CD4-positive, alpha-beta T cell (primary cell): ENCODE measurements around the gene CHD9NB. TPM values are rescaled to one million over a fixed set of nuclear protein-coding genes. Genes with fewer than 3 reads are reported as not detected.
A peak's percentile ranks its signal among the peaks of the same experiment; 100 is the strongest.

ENCODE experiments used
- ATAC-seq: fragments of 200-7000 bp; cut with Tn5 transposase; one replicate; pipeline ENCODE4 v1.10.0; 2022; ENCODE audit warnings: mild to moderate bottlenecking; ENCODE audit not compliant: poor library complexity
- CTCF ChIA-PET: fragments of 350-600 bp; sonication (Branson Sonifier 250); formaldehyde crosslinking; loops from one replicate; lab custom pipeline; 2021; ENCODE audit warnings: antibody characterized with exemption, inconsistent platforms; lab: Charles Lee
- POLR2A ChIA-PET: fragments of 350-600 bp; sonication (Branson Sonifier 250); formaldehyde crosslinking; loops from one replicate; lab custom pipeline; 2021; ENCODE audit warnings: antibody characterized with exemption, inconsistent platforms; lab: Charles Lee
- DNase-seq, 14 experiments: peaks; one replicate each; pipeline ENCODE4 v3.0.0-alpha.2; 2013 to 2020; ENCODE audit warnings: mixed read lengths in 2 of 14
- H3K27ac ChIP-seq, 2 donors: one replicate each; pipeline versions ENCODE4 v1.5.1 to v1.7.0; 2013; ENCODE audit warnings: low read length in 2 of 2, low read depth in 1 of 2, mild to moderate bottlenecking in 1 of 2
- H3K27me3 ChIP-seq, 2 experiments: 1 replicate in 1 of 2; 2 replicates in 1 of 2; pipeline versions ENCODE4 v1.6.1 to v1.7.0; 2013; ENCODE audit warnings: low read length in 2 of 2, control low read depth in 1 of 2, mild to moderate bottlenecking in 1 of 2, moderate library complexity in 1 of 2; ENCODE audit not compliant: insufficient read depth in 2 of 2, control insufficient read depth in 1 of 2
- H3K36me3 ChIP-seq: one replicate; pipeline ENCODE4 v1.6.1; 2013; ENCODE audit warnings: low read length, control low read depth; ENCODE audit not compliant: insufficient read depth
- H3K4me1 ChIP-seq: one replicate; pipeline ENCODE4 v1.6.1; 2013; ENCODE audit warnings: low read length, control low read depth; ENCODE audit not compliant: insufficient read depth
- H3K4me3 ChIP-seq: one replicate; pipeline ENCODE4 v1.5.1; 2013; ENCODE audit warnings: mild to moderate bottlenecking, low read length, moderate library complexity
- H3K9me3 ChIP-seq, 2 experiments: 1 replicate in 1 of 2; 2 replicates in 1 of 2; pipeline versions ENCODE4 v1.6.1 to v1.7.0; 2013; ENCODE audit warnings: low read length in 2 of 2, mild to moderate bottlenecking in 2 of 2, control low read depth in 1 of 2, moderate library complexity in 1 of 2; ENCODE audit not compliant: control insufficient read depth in 1 of 2, insufficient read depth in 1 of 2
- H3K27ac Mint-ChIP-seq: one replicate; pipeline ENCODE4 v1.8.0; 2020; ENCODE audit warnings: mixed read lengths
- H3K27me3 Mint-ChIP-seq: one replicate; pipeline ENCODE4 v1.8.0; 2021; ENCODE audit warnings: mixed read lengths
- H3K36me3 Mint-ChIP-seq: one replicate; pipeline ENCODE4 v1.8.0; 2021; ENCODE audit warnings: low read depth, mixed read lengths
- H3K4me1 Mint-ChIP-seq: one replicate; pipeline ENCODE4 v1.8.0; 2021; ENCODE audit warnings: low read depth, mixed read lengths
- H3K4me3 Mint-ChIP-seq: one replicate; pipeline ENCODE4 v1.8.0; 2020; ENCODE audit warnings: mild to moderate bottlenecking, mixed read lengths
- H3K9me3 Mint-ChIP-seq: one replicate; pipeline ENCODE4 v1.8.0; 2020; ENCODE audit warnings: mixed read lengths
- intact Hi-C, 2 experiments: fragments of 100-400 bp; cut with DNase I in 1 of 2; cut with micrococcal nuclease in 1 of 2; formaldehyde crosslinking; loops; one replicate each; pipeline versions ENCODE4 v1.15.1 to v1.9.0; 2023 to 2025; cut with DNase I, micrococcal nuclease
- total RNA-seq, 174 experiments: library from RNA in 2 of 174; stranded (reverse) in 2 of 174; gene quantifications; one replicate each; pipeline ENCODE4 v1.2.3 and lab custom pipeline; 2021 to 2026
- TF ChIP-seq, protein P1 (sequence below): fragments of 200-600 bp; IDR thresholded peaks from one replicate; pipeline ENCODE4 v1.8.0; 2022; ENCODE audit warnings: antibody characterized with exemption, mild to moderate bottlenecking

CHD9NB gene
- total RNA-seq, 2 experiments from 2014 or later = not detected

DNA sequence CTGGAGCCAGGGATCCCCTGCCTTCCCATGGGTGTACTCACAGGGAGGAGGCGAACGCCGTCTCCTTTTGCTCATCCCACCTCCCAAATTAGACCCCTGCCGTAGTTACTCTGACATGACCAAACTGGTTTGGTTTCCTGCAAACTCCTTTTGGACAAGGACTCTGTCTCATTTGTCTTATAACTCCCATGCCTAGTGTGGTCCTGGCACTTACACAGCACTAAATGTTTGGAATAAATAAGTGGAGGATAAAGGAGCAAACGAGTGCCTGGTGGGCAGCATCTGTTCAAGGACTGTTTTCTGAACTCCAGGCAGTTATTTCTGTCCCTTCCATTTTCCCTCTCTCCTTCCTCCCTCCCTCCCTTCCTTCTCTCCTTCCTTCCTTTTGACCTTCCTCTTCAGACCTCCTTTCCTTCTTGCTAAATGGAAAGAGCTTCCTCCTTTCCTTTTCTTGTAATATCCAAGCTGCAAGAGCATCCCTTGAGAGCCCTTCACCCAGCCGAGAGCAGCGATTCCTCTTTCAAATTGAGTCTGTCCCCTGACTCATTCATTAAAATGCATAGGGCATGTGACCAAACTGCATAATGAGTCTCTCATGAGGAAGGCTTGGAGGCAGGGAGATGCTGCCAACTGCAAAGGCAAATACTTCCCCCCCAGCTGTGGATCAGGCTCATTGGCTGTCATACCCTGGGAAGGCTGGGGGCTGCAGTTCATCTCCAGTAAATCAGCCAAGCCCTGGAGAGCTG, 38.9 kb upstream of the CHD9NB start:
- H3K4me1 Mint-ChIP-seq = peaks cover 17% of the 10 kb centered on the region
- ChIA-PET POLR2A (no interaction called here), CTCF (no interaction called here)
- no peak overlapping the region for H3K4me3 Mint-ChIP-seq
- no peaks in the 10 kb centered on the region for H3K9me3 ChIP-seq
- no peak overlapping the region for H3K27ac Mint-ChIP-seq
- H3K4me1 ChIP-seq = peaks cover 38% of the 10 kb centered on the region
- no peaks in the 10 kb centered on the region for H3K36me3 ChIP-seq
- no peaks in the 10 kb centered on the region for H3K27me3 Mint-ChIP-seq
- intact Hi-C loops = no loop called here
- no peaks in the 10 kb centered on the region for H3K27me3 ChIP-seq
- ATAC-seq (no peak), DNase-seq (peak in 3 of 14 experiments; percentile 17 to 62 (median 52))
- no peaks in the 10 kb centered on the region for H3K9me3 Mint-ChIP-seq
- no peak overlapping the region for H3K4me3 ChIP-seq
- TF ChIP-seq, protein P1, sequence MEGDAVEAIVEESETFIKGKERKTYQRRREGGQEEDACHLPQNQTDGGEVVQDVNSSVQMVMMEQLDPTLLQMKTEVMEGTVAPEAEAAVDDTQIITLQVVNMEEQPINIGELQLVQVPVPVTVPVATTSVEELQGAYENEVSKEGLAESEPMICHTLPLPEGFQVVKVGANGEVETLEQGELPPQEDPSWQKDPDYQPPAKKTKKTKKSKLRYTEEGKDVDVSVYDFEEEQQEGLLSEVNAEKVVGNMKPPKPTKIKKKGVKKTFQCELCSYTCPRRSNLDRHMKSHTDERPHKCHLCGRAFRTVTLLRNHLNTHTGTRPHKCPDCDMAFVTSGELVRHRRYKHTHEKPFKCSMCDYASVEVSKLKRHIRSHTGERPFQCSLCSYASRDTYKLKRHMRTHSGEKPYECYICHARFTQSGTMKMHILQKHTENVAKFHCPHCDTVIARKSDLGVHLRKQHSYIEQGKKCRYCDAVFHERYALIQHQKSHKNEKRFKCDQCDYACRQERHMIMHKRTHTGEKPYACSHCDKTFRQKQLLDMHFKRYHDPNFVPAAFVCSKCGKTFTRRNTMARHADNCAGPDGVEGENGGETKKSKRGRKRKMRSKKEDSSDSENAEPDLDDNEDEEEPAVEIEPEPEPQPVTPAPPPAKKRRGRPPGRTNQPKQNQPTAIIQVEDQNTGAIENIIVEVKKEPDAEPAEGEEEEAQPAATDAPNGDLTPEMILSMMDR = no peak
- no peaks in the 10 kb centered on the region for H3K36me3 Mint-ChIP-seq
- no peak overlapping the region for H3K27ac ChIP-seq

DNA sequence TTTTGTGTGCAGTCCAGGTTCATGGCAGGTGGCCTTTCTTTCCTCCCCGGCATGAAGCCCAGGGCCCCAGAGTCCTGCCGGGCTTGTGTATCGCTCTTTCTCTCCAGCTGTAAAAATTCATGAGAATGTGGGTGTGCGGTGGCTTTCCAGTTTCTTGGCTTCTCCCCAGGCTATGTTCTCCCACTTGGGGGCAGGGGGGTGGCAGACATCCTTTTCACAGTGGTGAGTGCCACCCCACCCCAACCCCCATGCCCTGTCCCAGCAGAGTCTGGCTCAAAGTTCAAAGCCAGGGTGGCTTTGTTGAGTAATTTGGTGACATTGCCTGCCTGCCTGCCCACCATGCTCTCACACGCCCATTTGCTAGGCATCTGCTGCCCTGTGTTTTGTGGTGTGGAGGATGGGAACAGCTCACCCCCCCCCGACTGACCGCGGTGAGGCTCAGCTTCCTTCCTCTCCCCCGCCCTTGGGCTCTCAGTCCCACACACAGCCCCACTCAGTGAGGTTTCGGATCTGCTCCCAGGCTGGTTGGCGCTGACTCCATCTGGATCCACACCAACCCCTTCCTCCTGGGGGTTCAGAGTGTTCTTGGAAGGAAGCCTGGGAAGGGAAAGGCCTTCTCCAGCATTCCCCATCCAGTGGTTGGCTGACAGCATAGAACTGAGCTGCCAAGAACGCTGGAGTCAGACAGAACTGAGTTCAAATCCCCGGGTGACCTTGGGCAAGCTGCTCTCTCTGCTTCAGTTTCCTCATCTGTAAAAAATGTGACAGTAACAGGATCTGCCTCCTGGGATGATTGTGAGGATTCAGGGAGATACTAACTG, 38.1 kb upstream of the CHD9NB start:
- ChIA-PET POLR2A (interaction anchor here (0.6 kb wide), 1 partner anchor 46 kb away, joined by 3 read pairs; no protein-coding TSS in a partner anchor), CTCF (no interaction called here)
- no peak overlapping the region for H3K27ac Mint-ChIP-seq
- H3K4me3 ChIP-seq = no peak overlapping the region
- no peak overlapping the region for H3K4me3 Mint-ChIP-seq
- no peaks in the 10 kb centered on the region for H3K27me3 Mint-ChIP-seq
- H3K9me3 Mint-ChIP-seq = no peaks in the 10 kb centered on the region
- no peaks in the 10 kb centered on the region for H3K36me3 ChIP-seq
- DNase-seq = peak in 3 of 14 experiments; percentile 18 to 48 (median 33)
- H3K36me3 Mint-ChIP-seq = no peaks in the 10 kb centered on the region
- H3K27me3 ChIP-seq = no peaks in the 10 kb centered on the region
- TF ChIP-seq, protein P1 = no peak
- H3K4me1 Mint-ChIP-seq = peaks cover 17% of the 10 kb centered on the region
- intact Hi-C loops = no loop called here
- ATAC-seq = no peak
- H3K4me1 ChIP-seq = peaks cover 38% of the 10 kb centered on the region
- H3K27ac ChIP-seq = no peak overlapping the region
- H3K9me3 ChIP-seq = no peaks in the 10 kb centered on the region

- H3K4me1 Mint-ChIP-seq = peaks cover 17% of the 10 kb centered on the region
- H3K4me3 ChIP-seq = no peak overlapping the region
These were observed 37.5 kb upstream of the CHD9NB start for GRCh38 chr16:53090286-53090590.

More at GRCh38 chr16:53090286-53090590, 37.5 kb upstream of the CHD9NB start:
- Mint-ChIP-seq H3K27me3 (no peaks in the 10 kb centered on the region), H3K9me3 (no peaks in the 10 kb centered on the region), H3K27ac (no peak overlapping the region), H3K4me3 (no peak overlapping the region), H3K36me3 (no peaks in the 10 kb centered on the region)
- TF ChIP-seq, protein P1 = no peak
- peaks cover 38% of the 10 kb centered on the region for H3K4me1 ChIP-seq
- ChIA-PET POLR2A (interaction anchor here (0.6 kb wide), 1 partner anchor 47 kb away, joined by 3 read pairs; no protein-coding TSS in a partner anchor), CTCF (no interaction called here)
- ATAC-seq (no peak), DNase-seq (no peak)
- H3K27me3 ChIP-seq = no peaks in the 10 kb centered on the region
- H3K9me3 ChIP-seq = no peaks in the 10 kb centered on the region
- intact Hi-C loops = no loop called here
- no peaks in the 10 kb centered on the region for H3K36me3 ChIP-seq
- H3K27ac ChIP-seq = no peak overlapping the region
